Suprapubic skin (tissue), 3 donors: Measurements from ENCODE around the gene ANTXR1.

ENCODE experiments used
- POLR2AphosphoS5 ChIP-seq, 3 donors: sonication (generic); formaldehyde crosslinking; IDR thresholded peaks; one replicate each; pipeline ENCODE4 v1.6.1; 2017; ENCODE audit warnings: antibody characterized with exemption in 3 of 3
- TF ChIP-seq, protein P1 (sequence below), 2 donors: fragments of 200-600 bp in 1 of 2; fragments of 450-650 bp in 1 of 2; sonication (generic) in 1 of 2; IDR thresholded peaks; one replicate each; pipeline ENCODE4 v1.5.1; 2016 to 2019; ENCODE audit warnings: antibody characterized with exemption in 2 of 2, mild to moderate bottlenecking in 1 of 2, moderate library complexity in 1 of 2

- TF ChIP-seq, protein P1, sequence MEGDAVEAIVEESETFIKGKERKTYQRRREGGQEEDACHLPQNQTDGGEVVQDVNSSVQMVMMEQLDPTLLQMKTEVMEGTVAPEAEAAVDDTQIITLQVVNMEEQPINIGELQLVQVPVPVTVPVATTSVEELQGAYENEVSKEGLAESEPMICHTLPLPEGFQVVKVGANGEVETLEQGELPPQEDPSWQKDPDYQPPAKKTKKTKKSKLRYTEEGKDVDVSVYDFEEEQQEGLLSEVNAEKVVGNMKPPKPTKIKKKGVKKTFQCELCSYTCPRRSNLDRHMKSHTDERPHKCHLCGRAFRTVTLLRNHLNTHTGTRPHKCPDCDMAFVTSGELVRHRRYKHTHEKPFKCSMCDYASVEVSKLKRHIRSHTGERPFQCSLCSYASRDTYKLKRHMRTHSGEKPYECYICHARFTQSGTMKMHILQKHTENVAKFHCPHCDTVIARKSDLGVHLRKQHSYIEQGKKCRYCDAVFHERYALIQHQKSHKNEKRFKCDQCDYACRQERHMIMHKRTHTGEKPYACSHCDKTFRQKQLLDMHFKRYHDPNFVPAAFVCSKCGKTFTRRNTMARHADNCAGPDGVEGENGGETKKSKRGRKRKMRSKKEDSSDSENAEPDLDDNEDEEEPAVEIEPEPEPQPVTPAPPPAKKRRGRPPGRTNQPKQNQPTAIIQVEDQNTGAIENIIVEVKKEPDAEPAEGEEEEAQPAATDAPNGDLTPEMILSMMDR (IDR thresholded peaks at IDR 0.05) = no peak
- TF ChIP-seq POLR2AphosphoS5 (IDR thresholded peaks at IDR 0.05) = no peak
These were observed 225.6 kb downstream of the ANTXR1 start for GRCh38 chr2:69238449-69239031.
